Dermis microvascular lymphatic vessel endothelial cell (primary cell): ENCODE measurements around the gene F7. TPM values are rescaled to one million over a fixed set of nuclear protein-coding genes. Genes with fewer than 3 reads are reported as not detected.
"Not testable (repeated sequence)": the region's sequence is repeated elsewhere in the genome, so short reads cannot be mapped to it uniquely, and the experiment has no call there.

Source experiments
- DNase-seq, 2 donors: peaks; one replicate each; pipeline versions ENCODE4 v3.0.0 to v3.0.0-alpha.2; 2010; ENCODE audit warnings: low read depth in 2 of 2
- total RNA-seq: library from RNA; depleted of rRNA; stranded (reverse); fragments of >200 nt; gene quantifications from 2 replicates; pipeline ENCODE4 v1.2.1, GENCODE V29; 2014

The F7 gene
- not detected in 2 replicates for total RNA-seq

DNA sequence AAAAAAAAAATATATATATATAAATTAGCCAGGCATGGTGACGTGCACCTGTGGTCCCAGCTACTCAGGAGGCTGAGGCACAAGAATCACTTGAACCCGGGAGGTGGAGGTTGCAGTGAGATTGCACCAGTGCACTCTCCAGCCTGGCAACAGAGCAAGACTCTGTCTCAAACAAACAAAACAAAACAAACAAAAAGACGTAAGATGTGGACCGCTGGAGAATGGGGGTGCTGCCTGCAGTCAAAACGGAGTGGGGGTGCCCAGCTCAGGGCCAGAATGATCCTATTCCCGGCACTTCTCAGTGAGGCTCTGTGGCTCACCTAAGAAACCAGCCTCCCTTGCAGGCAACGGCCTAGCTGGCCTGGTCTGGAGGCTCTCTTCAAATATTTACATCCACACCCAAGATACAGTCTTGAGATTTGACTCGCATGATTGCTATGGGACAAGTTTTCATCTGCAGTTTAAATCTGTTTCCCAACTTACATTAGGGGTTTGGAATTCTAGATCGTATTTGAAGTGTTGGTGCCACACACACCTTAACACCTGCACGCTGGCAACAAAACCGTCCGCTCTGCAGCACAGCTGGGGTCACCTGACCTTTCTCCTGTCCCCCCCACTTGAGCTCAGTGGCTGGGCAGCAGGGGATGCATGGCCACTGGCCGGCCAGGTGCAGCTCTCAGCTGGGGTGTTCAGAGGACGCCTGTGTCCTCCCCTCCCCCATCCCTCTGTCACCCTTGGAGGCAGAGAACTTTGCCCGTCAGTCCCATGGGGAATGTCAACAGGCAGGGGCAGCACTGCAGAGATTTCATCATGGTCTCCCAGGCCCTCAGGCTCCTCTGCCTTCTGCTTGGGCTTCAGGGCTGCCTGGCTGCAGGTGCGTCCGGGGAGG, at the start of gene F7:
F7 (plus strand) TSS at position 760 of the 889 bp plus-strand sequence; CDS start at position 811, 51 bp downstream.
- no peak for DNase-seq

GRCh38 chr13:113057084-113057483, 48.5 kb upstream of the F7 start:
- DNase-seq: no peak

DNA sequence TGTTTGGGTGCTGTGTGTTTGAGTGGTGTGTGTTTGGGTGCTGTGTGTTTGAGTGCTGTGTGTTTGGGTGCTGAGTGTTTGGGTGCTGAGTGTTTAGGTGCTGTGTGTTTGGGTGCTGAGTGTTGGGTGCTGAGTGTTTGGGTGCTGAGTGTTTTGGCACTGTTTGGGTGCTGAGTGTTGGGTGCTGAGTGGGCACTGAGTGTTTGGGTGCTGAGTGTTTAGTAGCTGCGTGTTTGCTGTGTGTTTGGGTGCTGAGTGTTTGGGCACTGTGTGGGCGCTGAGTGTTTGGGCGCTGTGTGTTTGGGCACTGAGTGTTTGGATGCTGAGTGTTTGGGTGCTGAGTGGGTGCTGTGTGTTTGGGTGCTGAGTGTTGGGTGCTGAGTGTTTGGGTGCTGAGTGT, 48.0 kb upstream of the F7 start:
- DNase-seq: not testable (repeated sequence)

DNA sequence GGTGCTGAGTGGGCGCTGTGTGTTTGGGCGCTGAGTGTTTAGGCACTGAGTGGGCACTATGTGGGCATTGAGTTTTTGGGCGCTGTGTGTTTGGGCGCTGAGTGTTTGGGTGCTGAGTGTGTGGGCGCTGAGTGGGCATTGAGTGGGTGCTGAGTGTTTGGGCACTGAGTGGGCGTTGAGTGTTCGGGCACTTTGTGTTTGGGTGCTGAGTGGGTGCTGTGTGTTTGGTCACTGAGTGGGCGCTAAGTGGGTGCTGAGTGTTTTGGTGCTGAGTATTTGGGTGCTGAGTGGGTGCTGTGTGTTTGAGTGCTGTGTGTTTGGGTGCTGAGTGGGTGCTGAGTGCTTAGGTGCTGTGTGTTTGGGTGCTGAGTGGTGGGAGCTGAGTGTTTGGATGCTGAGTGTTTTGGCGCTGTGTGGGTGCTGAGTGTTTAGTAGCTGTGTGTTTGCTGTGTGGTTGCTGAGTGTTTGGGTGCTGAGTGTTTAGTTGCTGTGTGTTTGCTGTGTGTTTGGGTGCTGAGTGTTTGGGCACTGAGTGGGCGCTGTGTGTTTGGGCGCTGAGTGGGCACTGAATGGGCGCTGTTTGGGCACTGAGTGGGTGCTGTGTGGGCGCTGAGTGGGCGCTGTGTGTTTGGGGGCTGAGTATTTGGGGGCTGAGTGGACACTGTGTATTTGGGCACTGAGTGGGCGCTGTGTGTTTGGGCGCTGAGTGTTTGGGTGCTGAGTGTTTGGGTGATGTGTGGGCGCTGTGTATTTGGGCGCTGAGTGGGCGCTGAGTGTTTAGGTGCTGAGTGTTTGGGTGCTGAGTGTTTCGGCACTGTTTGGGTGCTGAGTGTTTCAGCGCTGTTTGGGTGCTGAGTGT, 47.2 kb upstream of the F7 start:
- DNase-seq: no peak

- no peak for DNase-seq
Measured at GRCh38 chr13:113058988-113059850, 46.4 kb upstream of the F7 start.

- DNase-seq: no peak
Measured at GRCh38 chr13:113059891-113060290, 45.7 kb upstream of the F7 start.

- DNase-seq: no peak
Measured at GRCh38 chr13:113060557-113061270, 44.9 kb upstream of the F7 start.

DNA sequence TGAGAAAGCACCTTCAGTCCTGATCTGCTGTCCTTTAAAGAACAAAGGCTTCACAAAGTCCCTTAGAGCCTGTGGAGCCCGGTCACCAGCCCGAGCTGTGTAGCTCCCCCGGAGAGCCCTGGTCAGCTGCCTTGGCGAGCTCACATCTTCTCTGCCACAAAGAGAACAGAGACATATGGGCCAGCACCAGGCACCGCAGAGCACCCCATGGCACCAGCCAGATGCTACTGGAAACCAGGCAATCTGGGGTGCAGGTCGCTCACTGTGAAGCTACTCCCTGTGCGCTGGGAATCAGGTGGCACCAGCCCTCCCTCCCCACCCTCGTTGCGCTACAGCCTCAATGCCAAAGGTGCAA, 44.3 kb upstream of the F7 start:
- DNase-seq: no peak

DNA sequence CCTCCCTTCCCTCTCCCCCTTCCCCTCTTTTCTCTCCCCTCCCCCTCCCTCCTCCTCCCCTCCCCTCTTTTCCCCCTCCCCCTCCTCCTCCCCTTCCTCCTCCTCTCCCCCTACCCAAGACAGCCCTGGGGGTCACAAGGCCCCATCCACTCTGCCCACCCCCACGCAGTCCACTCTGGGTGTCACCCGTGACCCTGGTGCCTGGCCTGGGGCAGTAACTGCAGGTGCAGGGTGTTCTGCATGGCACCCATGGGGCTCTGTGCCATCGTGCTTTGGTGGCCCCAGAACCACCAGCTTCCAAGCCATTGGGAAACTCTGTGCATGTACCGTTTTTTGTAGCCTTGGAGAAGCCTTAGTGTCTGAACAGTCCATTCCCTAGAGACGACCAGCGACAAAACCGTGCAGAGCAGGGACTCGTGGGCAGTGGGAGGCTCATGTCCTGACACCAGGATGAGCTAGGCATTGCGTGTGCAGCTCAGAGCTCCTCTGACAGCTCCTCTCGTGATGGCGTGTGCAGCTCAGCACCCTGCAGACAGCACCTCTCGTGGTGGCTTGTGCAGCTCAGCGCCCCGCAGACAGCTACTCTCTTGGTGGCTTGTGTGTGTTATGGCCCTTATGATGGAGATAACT, 43.7 kb upstream of the F7 start:
- no peak for DNase-seq

DNA sequence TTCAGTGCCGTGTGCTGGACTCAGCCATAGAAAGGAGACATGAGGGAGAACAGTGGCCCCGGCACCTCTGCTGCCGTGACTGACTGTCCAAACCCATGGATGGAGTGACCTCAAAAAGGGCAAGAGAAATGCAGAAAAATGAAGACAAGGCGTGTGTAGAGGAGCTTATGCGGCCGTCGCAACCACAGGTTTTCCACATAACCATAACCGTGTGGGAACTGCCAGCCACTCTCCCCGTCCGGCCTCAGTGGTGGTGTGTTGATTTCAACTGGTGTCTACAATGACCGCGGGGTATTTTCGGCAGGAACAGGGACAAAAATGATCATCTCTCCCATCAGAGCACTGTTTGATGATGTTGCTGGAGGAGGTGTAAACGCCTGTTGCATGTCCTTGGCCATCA, 42.9 kb upstream of the F7 start:
- no peak for DNase-seq

DNA sequence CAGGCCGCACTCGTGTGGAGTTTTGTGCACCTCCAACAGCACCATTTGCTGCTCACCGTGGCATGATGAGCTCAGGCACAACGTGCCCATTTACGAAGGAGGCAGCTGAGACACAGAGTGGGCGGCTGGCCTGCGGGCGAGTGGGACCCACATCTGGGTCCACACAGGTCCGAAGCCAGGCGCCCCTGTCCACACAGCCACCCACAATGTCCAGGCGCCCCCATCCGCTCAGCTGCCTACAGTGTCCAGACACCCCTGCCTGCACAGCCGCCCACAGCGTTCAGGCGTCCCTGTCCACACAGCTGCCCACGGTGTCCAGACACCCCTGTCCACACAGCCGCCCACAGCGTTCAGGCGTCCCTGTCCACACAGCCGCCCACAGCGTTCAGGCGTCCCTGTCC, 42.5 kb upstream of the F7 start:
- no peak for DNase-seq

GRCh38 chr13:113064000-113064533, 41.5 kb upstream of the F7 start:
- no peak for DNase-seq

GRCh38 chr13:113064534-113065405, 40.8 kb upstream of the F7 start:
- DNase-seq: no peak

GRCh38 chr13:113065406-113066141, 40.0 kb upstream of the F7 start:
- no peak for DNase-seq

DNA sequence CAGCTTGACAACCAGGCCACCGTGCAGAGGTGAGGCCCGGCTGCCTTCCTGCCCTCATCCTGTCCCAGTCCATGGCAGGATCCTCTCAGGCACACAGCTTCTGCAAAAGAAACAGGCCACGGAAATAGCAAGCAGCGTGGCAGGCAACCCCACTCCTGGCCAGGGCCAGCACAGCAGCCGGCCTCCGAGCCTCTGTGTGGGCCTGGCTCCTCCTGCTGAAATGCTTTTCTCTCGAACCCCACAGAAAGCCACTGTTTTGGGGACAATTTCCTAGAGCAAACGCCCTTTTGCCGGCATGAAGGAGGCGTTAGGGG, 39.5 kb upstream of the F7 start:
- DNase-seq: no peak

DNA sequence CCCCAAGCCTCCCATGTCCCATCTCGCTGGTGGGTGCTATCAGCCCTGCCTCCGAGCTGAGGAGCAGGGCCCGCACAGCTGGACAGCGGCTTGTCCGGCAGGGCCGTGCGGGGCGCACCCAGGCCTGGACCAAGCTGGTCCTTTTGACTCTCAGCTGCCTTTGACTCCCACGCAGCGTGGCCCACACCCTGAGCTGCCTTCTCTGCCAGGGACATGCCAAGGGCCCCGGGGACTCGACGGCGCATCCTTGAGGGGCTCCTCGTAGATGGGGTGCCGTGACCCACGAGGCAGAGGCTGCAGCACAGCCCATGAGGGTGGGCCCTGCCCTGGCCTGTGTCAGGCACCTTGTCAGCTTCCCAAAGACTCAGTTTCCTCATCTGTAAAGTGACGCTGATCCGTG, 38.8 kb upstream of the F7 start:
- no peak for DNase-seq

GRCh38 chr13:113069861-113070805, 35.5 kb upstream of the F7 start:
- no peak for DNase-seq

DNA sequence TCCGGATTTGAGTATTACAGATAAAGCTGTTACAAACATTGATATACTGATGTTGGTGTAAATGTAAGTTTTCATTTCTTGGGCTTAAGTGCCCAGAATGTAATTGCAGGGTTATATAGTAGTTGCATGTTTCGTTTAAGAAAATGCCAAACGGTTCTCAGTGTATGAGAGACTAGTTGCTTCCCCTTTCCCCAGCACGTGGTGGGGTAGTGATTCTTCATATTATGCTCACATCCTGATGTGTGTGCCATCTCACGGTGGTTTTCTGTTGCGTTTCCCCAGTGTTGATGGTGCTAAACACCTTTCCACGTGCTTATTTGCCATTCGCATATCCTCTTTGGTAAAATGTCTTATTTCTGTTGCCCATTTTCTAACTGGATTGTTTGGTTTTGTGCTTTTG, 34.7 kb upstream of the F7 start:
- DNase-seq: no peak
